GM19043 (cell line): Measurements from ENCODE around the gene CFAP46.
"Not testable (repeated sequence)": the region's sequence is repeated elsewhere in the genome, so short reads cannot be mapped to it uniquely, and the experiment has no call there.

Experiments
- ATAC-seq: cut with Tn5 transposase; IDR thresholded peaks from one replicate; pipeline ENCODE4 v1.9.1; 2021; ENCODE audit warnings: low read depth; ENCODE audit not compliant: unreplicated experiment

The CFAP46 gene

DNA sequence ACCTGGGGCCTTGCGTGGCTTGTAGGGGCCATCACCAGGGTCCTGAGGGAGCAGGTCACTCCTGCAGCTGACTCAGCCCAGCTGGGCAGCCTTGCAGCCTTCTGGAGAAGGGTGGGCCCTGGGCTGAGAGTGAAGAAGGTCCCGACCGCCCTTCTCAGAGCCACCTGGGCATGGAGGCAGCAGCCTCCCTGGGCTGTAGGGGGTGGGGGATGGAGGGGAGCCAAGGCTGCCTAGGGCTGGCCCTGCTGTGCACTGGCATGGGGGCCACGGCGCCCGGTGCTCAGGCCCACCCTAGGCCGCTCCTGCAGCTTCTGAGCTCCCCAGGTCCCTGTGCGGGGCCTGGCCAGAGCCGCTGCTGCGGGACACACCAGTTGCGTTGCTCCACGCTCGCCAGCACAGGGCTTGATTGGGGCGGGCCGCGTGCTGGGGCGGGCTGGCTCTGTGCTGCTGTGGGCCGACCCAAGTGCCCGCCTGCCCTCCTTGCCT is 92.8 kb downstream of the CFAP46 start:
- ATAC-seq = no peak

- no peak for ATAC-seq
Observed at GRCh38 chr10:132848951-132849545, 93.3 kb downstream of the CFAP46 start.

- ATAC-seq = no peak
Observed at GRCh38 chr10:132848291-132848701, 94.1 kb downstream of the CFAP46 start.

- no peak for ATAC-seq
Observed at GRCh38 chr10:132847856-132848255, 94.5 kb downstream of the CFAP46 start.

GRCh38 chr10:132847416-132847777 is 95.0 kb downstream of the CFAP46 start:
- no peak for ATAC-seq

GRCh38 chr10:132846631-132847415 is 95.5 kb downstream of the CFAP46 start:
- no peak for ATAC-seq

GRCh38 chr10:132845780-132846595 is 96.4 kb downstream of the CFAP46 start:
- ATAC-seq = no peak

GRCh38 chr10:132845041-132845551 is 97.3 kb downstream of the CFAP46 start:
- no peak for ATAC-seq

DNA sequence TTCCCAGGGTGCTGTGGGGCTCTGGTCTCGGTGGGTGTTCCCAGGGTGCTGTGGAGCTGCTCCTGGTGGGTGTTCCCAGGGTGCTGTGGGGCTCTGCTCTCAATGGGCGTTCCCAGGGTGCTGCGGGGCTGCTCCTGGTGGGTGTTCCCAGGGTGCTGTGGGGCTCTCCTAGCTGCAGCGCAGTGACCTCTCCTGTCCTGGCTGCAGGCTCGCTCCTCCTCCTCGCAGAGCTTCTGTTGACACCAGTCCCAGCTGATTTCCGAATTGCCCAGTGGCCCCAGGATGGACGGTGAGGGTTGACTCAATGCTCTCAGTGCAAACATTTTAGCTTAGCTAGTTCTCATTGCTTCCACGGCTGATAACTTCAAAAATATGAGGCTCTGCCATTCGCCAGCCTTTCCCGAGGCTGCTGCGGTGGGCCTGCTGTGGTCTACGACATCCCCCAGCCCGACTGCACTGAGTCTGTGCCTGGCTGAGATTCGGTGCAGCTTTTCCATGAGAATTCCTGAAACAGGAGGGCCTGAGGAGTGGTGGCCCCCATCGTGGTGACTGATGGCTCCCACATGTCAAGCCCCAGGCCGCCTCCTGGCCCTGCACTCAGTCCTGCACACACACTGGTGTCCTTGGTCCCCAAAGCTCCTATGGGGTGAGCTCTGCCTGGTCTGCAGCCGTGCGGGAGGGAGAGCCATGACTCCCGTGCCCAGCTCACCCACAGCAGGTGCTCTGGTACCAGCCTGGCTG is 98.1 kb downstream of the CFAP46 start:
- ATAC-seq = no peak

GRCh38 chr10:132843276-132843675 is 99.1 kb downstream of the CFAP46 start:
- not testable (repeated sequence) for ATAC-seq

DNA sequence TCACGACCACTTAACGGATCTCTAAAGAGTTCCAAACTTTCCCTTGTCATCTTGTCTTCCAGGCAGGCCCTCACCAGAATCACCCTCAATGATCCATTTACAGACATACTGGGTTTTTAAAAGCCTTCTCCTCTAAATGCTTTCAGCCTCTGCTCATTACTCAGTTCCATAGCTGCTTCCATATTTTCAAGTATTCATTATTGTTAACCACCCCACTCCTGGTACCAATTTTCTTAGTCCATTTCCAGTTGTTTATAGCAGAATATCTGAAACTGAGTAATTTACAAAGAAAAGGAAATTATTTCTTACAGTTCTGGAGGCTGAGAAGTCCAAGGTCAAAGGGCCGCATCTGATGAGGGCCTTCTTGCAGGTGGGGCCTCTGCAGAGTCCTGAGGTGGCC is 100.0 kb downstream of the CFAP46 start:
- no peak for ATAC-seq

DNA sequence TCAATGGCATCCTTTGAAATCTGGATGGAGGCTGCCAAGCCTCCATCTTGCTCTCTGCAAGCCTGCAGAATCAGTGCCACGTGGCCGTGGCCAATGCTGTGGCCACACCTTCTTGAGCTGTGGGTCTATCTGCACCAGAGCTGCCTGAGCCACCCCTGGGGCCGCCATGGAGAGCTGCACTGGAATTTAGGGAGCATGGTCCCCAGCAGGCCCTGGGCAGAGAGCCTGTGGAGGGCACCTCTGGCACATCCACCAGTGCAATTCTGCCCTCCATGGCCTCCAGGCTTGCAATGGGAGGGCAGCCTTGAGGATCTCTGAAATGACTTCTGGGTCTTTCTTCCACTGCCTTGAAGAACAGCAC is 100.8 kb downstream of the CFAP46 start:
- ATAC-seq = no peak

DNA sequence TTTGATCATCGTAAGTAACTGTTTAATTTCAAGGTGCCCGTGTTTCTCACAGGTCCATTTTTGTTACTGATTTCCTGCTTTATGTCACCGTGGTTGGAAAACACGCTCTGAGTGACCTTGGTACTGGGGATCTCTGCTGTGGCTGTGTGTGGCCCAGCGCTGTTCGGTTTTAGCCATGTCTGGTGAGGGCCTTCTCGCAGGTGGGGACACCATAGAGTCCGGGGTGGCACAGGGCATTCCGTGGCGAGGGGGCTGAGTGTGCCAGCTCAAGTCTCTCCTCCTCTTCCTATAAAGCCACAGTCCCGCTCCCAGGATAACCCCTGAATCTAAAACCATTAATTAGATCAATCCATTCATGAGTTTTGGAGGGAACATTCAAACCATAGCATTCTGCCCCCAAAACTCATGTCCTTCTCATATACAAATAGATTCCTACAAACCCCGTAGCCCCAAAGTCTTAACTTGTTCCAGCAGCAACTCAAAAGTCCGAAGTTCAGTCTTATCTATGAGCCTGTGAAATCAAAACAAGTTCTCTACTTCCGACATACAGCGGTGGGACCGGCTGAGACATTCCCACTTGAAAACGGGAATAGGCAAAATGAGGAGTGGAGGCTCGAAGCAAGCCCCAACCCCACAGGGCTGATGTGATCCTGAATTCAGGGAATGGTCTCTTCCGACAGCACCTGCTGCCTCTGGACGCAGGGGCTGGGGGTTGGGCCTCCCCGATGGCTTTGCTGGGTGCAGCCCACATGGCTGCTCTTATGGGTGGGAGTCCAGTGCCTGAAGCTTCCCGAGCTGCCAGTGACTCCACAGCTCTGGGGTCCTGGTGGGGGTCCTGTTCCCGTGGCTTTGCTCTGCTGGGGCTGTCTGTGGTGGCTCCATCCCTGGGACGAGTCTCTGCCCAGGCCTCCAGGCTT is 101.4 kb downstream of the CFAP46 start:
- ATAC-seq = no peak

DNA sequence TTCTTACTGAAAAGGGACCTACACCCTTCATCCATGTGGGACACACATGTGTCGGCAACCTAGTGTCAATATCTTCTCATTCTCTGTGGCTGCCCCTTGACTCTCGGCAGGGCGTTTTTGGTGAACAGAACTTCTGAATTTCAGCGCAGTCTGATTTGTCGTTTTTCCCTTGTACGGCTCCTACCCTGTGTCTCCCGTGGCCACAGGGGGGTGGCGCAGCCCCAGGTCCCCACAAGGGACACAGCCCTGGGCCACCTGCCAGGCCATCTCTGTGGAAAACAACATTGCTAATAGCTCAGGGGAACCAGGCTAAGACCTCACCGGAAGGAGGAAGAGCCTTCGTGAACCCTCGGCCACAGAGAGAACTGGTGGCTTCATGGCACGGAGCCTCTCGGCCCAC is 103.3 kb downstream of the CFAP46 start:
- no peak for ATAC-seq

GRCh38 chr10:132838346-132838970 is 103.9 kb downstream of the CFAP46 start:
- ATAC-seq = no peak

DNA sequence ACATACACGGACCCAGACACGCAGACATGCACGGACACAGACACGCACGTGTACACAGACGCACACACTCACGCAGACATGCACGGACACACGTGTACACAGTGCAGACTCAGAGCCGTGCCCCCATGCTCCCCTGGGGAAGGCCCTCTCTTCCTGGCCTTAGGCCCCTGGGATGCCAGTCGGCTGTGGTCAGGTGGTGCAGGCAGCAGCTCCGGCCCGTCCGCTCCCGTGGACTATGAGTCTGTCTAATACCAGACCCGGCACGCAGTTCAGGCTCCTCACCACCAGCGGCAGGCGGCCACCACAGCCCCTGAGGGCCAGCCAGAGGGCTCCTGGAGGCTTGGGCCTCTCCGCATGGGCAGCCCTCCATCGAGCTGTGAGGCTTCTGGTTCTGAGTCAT is 104.5 kb downstream of the CFAP46 start:
- no peak for ATAC-seq

DNA sequence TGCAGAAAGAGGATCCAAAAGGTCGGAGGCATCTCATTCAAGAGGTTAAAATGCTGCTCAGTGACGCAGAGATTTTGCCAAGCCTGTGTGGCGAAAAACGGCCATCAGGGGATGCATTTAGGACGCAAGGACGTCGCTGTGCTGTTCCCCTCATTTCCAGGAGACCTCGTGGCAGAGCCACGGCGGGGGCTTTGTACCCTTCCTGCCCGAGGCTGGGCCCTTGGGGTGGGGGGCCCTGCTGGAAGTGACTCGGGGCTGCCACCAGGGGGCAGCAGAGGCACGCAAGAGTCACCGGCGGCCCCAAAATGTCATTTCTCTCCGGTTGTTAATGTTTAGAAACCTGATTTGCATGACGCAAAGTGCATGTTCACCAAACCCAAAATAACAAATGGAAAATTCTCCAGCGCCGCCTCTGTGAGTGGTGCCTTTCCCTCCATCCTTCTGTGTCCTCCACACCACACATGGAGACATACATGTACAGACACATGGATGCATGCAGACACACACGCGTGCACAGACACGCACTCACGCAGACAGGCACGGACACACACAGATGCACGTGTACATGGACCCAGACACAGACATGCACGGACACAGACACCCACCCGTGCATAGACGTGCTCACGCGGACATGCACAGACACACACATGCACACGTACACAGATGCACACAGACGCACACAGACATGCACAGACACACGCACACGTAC is 105.4 kb downstream of the CFAP46 start:
- no peak for ATAC-seq

GRCh38 chr10:132836248-132836831 is 106.0 kb downstream of the CFAP46 start:
- no peak for ATAC-seq
